ENCODE measurements around the gene RPL7A.

GRCh38 chr9:133301253-133302230, 46.5 kb upstream of the RPL7A start:
- no peak for TF ChIP-seq CTCF (IDR thresholded peaks at IDR 0.05)
- TF ChIP-seq POLR2A (IDR thresholded peaks at IDR 0.05) = no peak
